H1 (cell line): ENCODE data around the gene MIS18BP1. TPM values are rescaled to one million over a fixed set of nuclear protein-coding genes. Genes with fewer than 3 reads are reported as not detected.

Experiments
- CBX5 ChIP-seq: fragments of 300-800, 300-1000 bp; sonication (generic); IDR thresholded peaks from 2 replicates; pipeline ENCODE4 v1.7.1; 2016; ENCODE audit warnings: antibody characterized with exemption, low read length, low read depth
- CHD1 ChIP-seq: IDR thresholded peaks from 2 replicates; pipeline ENCODE4 v1.6.1; 2012; ENCODE audit warnings: low read depth, low read length, improper control_type of control experiment
- CHD2 ChIP-seq: IDR thresholded peaks from 2 replicates; pipeline ENCODE4 v1.6.1; 2012; ENCODE audit warnings: low read length, improper control_type of control experiment
- CTBP2 ChIP-seq: IDR thresholded peaks from 2 replicates; pipeline ENCODE4 v1.7.0; 2011; ENCODE audit warnings: borderline replicate concordance, mild to moderate bottlenecking, moderate library complexity, mixed read lengths, low read length; ENCODE audit not compliant: insufficient read depth, insufficient read length
- FOSL1 ChIP-seq: IDR thresholded peaks from 2 replicates; pipeline ENCODE4 v1.6.1; 2011; ENCODE audit warnings: mild to moderate bottlenecking, low read depth, low read length, moderate library complexity; ENCODE audit not compliant: insufficient read depth
- GTF2F1 ChIP-seq: IDR thresholded peaks from 2 replicates; pipeline ENCODE4 v1.6.1; 2012; ENCODE audit warnings: low read depth, low read length, improper control_type of control experiment, borderline replicate concordance
- HDAC2 ChIP-seq, 2 experiments: fragments of 300-600 bp in 1 of 2; sonication (generic) in 1 of 2; IDR thresholded peaks; 2 replicates each; pipeline ENCODE4 v1.6.1; 2011 to 2012; ENCODE audit warnings: low read depth in 2 of 2, low read length in 2 of 2, mild to moderate bottlenecking in 2 of 2, moderate library complexity in 2 of 2, borderline replicate concordance in 1 of 2, inconsistent platforms in 1 of 2
- JUND ChIP-seq: IDR thresholded peaks from 2 replicates; pipeline ENCODE4 v1.6.1; 2011; ENCODE audit warnings: mild to moderate bottlenecking, improper control_type of control experiment, low read length
- NRF1 ChIP-seq: IDR thresholded peaks from 2 replicates; pipeline ENCODE4 v1.6.1; 2011; ENCODE audit warnings: mild to moderate bottlenecking, low read depth, low read length, improper control_type of control experiment
- PHF8 ChIP-seq: fragments of 200-600 bp; sonication (generic); conservative IDR thresholded peaks from 2 replicates; pipeline ENCODE4 v1.7.1; 2012; ENCODE audit warnings: low read depth, mild to moderate bottlenecking, inconsistent platforms, low read length, moderate library complexity
- POLR2A ChIP-seq, 2 experiments: IDR thresholded peaks; 1 replicate in 1 of 2; 2 replicates in 1 of 2; pipeline ENCODE4 v1.6.1; 2011; ENCODE audit warnings: low read depth in 2 of 2, low read length in 2 of 2, mild to moderate bottlenecking in 2 of 2; ENCODE audit errors: control extremely low read depth in 1 of 2
- POU5F1 ChIP-seq: IDR thresholded peaks from 2 replicates; pipeline ENCODE4 v1.6.1; 2011; ENCODE audit warnings: low read depth, mild to moderate bottlenecking, low read length, moderate library complexity
- RXRA ChIP-seq: IDR thresholded peaks from 2 replicates; pipeline ENCODE4 v1.6.1; 2011; ENCODE audit warnings: low read depth, mild to moderate bottlenecking, low read length, moderate library complexity; ENCODE audit not compliant: insufficient read depth
- SAP30 ChIP-seq: fragments of 300-600 bp; sonication (generic); IDR thresholded peaks from 2 replicates; pipeline ENCODE4 v1.7.1; 2012; ENCODE audit warnings: low read length, moderate library complexity, mild to moderate bottlenecking, inconsistent platforms; ENCODE audit not compliant: insufficient read depth, insufficient replicate concordance
- SP2 ChIP-seq: IDR thresholded peaks from 2 replicates; pipeline ENCODE4 v1.6.1; 2012; ENCODE audit warnings: mild to moderate bottlenecking, low read length, inconsistent platforms
- SP4 ChIP-seq: IDR thresholded peaks from 2 replicates; pipeline ENCODE4 v1.6.1; 2012; ENCODE audit warnings: low read length, inconsistent platforms
- TAF1 ChIP-seq: IDR thresholded peaks from 2 replicates; pipeline ENCODE4 v1.6.1; 2011; ENCODE audit warnings: mild to moderate bottlenecking, low read depth, low read length
- TBP ChIP-seq: IDR thresholded peaks from 2 replicates; pipeline ENCODE4 v1.6.1; 2011; ENCODE audit warnings: low read depth, low read length, improper control_type of control experiment
- TEAD4 ChIP-seq: IDR thresholded peaks from 2 replicates; pipeline ENCODE4 v1.6.1; 2012; ENCODE audit warnings: low read depth, low read length, inconsistent platforms, mixed read lengths
- YY1 ChIP-seq: IDR thresholded peaks from 2 replicates; pipeline ENCODE4 v1.6.1; 2011; ENCODE audit warnings: low read depth, mild to moderate bottlenecking, low read length
- polyA plus RNA-seq, 7 experiments: library from polyadenylated mRNA; depleted of rRNA in 3 of 7; stranded (reverse) in 5 of 7; unstranded in 2 of 7; fragments of >200 nt in 5 of 7; fragments of 200-250 nt in 2 of 7; gene quantifications; 1 replicate in 5 of 7; 2 replicates in 1 of 7; 4 replicates in 1 of 7; pipeline versions ENCODE4 v1.2.1 to v1.2.3, GENCODE V29; 2011 to 2013; ENCODE audit warnings: missing spikeins in 2 of 7, mixed read lengths in 2 of 7
- total RNA-seq: library from RNA; stranded (reverse); fragmentation: NEBNext Ultra II Directional; extraction: Animal tissue kit (Norgen Biotek cat#: 25700); gene quantifications from 2 replicates; pipeline ENCODE4 v1.2.1, GENCODE V29; 2021
- TF ChIP-seq, protein P1 (sequence below): IDR thresholded peaks from 2 replicates; pipeline ENCODE4 v1.6.1; 2012; ENCODE audit warnings: inconsistent platforms
- TF ChIP-seq, protein P2 (sequence below): IDR thresholded peaks from 2 replicates; pipeline ENCODE4 v1.6.1; 2011; ENCODE audit warnings: low read depth, mild to moderate bottlenecking, low read length; ENCODE audit not compliant: insufficient read depth
- TF ChIP-seq, protein P3 (sequence below): IDR thresholded peaks from 2 replicates; pipeline ENCODE4 v1.6.1; 2012; ENCODE audit warnings: low read length, inconsistent platforms

MIS18BP1 gene
- total and polyA plus RNA-seq, 2 of the 8 experiments (the other 6 are each of a cell fraction or from before 2014, with no cell fraction given) = 12.8 to 80.5 TPM

DNA sequence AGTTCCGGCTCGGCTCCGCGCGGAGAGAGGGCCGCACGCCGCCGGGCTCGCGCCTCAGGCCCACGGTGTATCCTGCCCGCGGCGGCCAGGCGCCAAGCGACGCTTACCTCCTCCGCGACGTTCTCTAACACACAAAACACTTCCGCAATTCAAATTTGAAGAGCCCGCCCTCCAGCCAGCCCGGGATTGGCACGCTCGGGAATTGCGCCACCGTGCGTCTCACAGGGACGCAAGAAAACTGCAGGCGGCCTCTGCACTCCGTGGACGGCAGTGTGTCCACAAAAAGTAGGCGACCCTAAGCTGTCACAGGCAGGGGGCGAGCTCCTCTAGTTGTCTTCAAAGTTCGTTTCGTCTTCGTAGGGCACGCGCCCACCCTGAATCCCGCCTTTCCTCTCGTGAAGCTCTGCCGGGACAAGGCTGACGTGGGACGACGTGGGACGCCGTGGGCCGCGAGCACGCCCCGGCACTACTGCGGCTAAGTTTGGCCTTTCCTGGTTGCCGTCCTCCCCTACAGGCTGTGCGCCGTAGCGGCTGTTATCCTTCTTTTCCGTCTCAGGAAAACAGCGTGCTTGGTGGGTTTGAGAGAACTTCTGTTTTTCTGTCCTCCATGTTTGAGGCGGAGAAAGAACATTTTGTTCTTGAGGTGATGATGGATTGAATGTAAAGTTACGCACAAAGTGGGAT is at the start of gene MIS18BP1 (continued):
- TF ChIP-seq CBX5 = no peak
- no peak for TF ChIP-seq JUND
- TF ChIP-seq CHD2 = no peak
- no peak for TF ChIP-seq CHD1
- TF ChIP-seq CTBP2 = no peak
- no peak for TF ChIP-seq SP2
- no peak for TF ChIP-seq SP4
- TF ChIP-seq SAP30 = peak; percentile 30
- peak; percentile 62; the same call in 1 of the 2 replicates for TF ChIP-seq YY1
- TF ChIP-seq, protein P1, sequence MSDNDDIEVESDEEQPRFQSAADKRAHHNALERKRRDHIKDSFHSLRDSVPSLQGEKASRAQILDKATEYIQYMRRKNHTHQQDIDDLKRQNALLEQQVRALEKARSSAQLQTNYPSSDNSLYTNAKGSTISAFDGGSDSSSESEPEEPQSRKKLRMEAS = peak; percentile 94
- peak; percentile 96; a peak in 2 of 4 replicates for TF ChIP-seq HDAC2 (IDR thresholded peaks at IDR 0.05; ENCODE audit: borderline replicate concordance in 1 of 2, low read depth in 2 of 2, low read length in 2 of 2)
- peak; percentile 81 for TF ChIP-seq TAF1
- no peak for TF ChIP-seq GTF2F1
- TF ChIP-seq RXRA = no peak
- TF ChIP-seq NRF1 = no peak
- TF ChIP-seq TBP = peak; percentile 70; the same call in 1 of the 2 replicates
- TF ChIP-seq, protein P2, sequence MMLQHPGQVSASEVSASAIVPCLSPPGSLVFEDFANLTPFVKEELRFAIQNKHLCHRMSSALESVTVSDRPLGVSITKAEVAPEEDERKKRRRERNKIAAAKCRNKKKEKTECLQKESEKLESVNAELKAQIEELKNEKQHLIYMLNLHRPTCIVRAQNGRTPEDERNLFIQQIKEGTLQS = no peak
- 0 out of 2 replicates have a peak, but pooled peaks have one; percentile 5 for TF ChIP-seq TEAD4
- TF ChIP-seq POLR2A (IDR thresholded peaks at IDR 0.05; ENCODE audit: control extremely low read depth in 1 of 2, low read depth in 2 of 2, low read length in 2 of 2) = peak; percentile 79 to 90
- no peak for TF ChIP-seq FOSL1
- peak; percentile 85; the same call in 1 of the 2 replicates for TF ChIP-seq PHF8
- TF ChIP-seq POU5F1 = no peak
- TF ChIP-seq, protein P3, sequence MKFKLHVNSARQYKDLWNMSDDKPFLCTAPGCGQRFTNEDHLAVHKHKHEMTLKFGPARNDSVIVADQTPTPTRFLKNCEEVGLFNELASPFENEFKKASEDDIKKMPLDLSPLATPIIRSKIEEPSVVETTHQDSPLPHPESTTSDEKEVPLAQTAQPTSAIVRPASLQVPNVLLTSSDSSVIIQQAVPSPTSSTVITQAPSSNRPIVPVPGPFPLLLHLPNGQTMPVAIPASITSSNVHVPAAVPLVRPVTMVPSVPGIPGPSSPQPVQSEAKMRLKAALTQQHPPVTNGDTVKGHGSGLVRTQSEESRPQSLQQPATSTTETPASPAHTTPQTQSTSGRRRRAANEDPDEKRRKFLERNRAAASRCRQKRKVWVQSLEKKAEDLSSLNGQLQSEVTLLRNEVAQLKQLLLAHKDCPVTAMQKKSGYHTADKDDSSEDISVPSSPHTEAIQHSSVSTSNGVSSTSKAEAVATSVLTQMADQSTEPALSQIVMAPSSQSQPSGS = no peak
